HEK293 (cell line): ENCODE measurements around the gene TRIM44.

ENCODE experiments used
- ATF2 ChIP-seq: fragments of 450-650 bp; formaldehyde crosslinking; IDR thresholded peaks from 2 replicates; pipeline ENCODE4 v1.5.1; 2016; ENCODE audit warnings: missing biosample characterization, missing genetic modification characterization, low read depth
- BCL6B ChIP-seq: fragments of 450-650 bp; formaldehyde crosslinking; IDR thresholded peaks from 2 replicates; pipeline ENCODE4 v1.5.1; 2017; ENCODE audit warnings: missing biosample characterization, missing genetic modification characterization
- CTCF ChIP-seq: fragments of 450-650 bp; formaldehyde crosslinking; IDR thresholded peaks from 2 replicates; pipeline ENCODE4 v1.5.1; 2016; ENCODE audit warnings: missing biosample characterization, missing genetic modification characterization
- GLI4 ChIP-seq: fragments of 450-650 bp; formaldehyde crosslinking; IDR thresholded peaks from 2 replicates; pipeline ENCODE4 v1.5.1; 2016; ENCODE audit warnings: missing biosample characterization, missing genetic modification characterization
- MYNN ChIP-seq: fragments of 450-650 bp; formaldehyde crosslinking; IDR thresholded peaks from 2 replicates; pipeline ENCODE4 v1.5.1; 2016; ENCODE audit warnings: missing biosample characterization, missing genetic modification characterization, borderline replicate concordance
- TRIM28 ChIP-seq: IDR thresholded peaks from 2 replicates; pipeline ENCODE4 v1.6.1; 2011; ENCODE audit warnings: low read length, control low read depth, borderline replicate concordance
- YY1 ChIP-seq: fragments of 450-650 bp; formaldehyde crosslinking; IDR thresholded peaks from 2 replicates; pipeline ENCODE4 v1.5.1; 2018; ENCODE audit warnings: missing biosample characterization, missing genetic modification characterization
- ZBTB11 ChIP-seq: fragments of 450-650 bp; formaldehyde crosslinking; conservative IDR thresholded peaks from 2 replicates; pipeline ENCODE4 v1.5.1; 2016; ENCODE audit warnings: low read depth, missing biosample characterization, missing genetic modification characterization
- ZFP3 ChIP-seq: fragments of 450-650 bp; formaldehyde crosslinking; IDR thresholded peaks from 2 replicates; pipeline ENCODE4 v1.5.1; 2016; ENCODE audit warnings: low read depth, missing biosample characterization, missing genetic modification characterization
- ZNF112 ChIP-seq: fragments of 450-650 bp; formaldehyde crosslinking; IDR thresholded peaks from 2 replicates; pipeline ENCODE4 v1.5.0; 2017; ENCODE audit warnings: missing biosample characterization, missing genetic modification characterization
- ZNF266 ChIP-seq: fragments of 450-650 bp; formaldehyde crosslinking; IDR thresholded peaks from 2 replicates; pipeline ENCODE4 v1.5.1; 2016; ENCODE audit warnings: missing biosample characterization, missing genetic modification characterization, low read depth
- ZNF639 ChIP-seq: fragments of 450-650 bp; formaldehyde crosslinking; IDR thresholded peaks from 2 replicates; pipeline ENCODE4 v1.5.1; 2016; ENCODE audit warnings: missing biosample characterization, missing genetic modification characterization
- ZSCAN5A ChIP-seq: fragments of 450-650 bp; formaldehyde crosslinking; IDR thresholded peaks from 2 replicates; pipeline ENCODE4 v1.5.1; 2016; ENCODE audit warnings: missing biosample characterization, missing genetic modification characterization

- TF ChIP-seq CTCF, result no peak
- no peak for TF ChIP-seq ZFP3 (tag by site-specific recombination)
- TF ChIP-seq MYNN, result no peak
- TF ChIP-seq BCL6B (tag by site-specific recombination), result no peak
- TF ChIP-seq YY1, result no peak
- TF ChIP-seq ZNF112 (tag by site-specific recombination), result no peak
- TF ChIP-seq ZBTB11 (tag by site-specific recombination), result no peak
- TF ChIP-seq ZNF639 (tag by site-specific recombination), result no peak
- no peak for TF ChIP-seq ZSCAN5A (tag by site-specific recombination)
- TF ChIP-seq GLI4 (tag by site-specific recombination), result no peak
- no peak for TF ChIP-seq ATF2 (tag by site-specific recombination)
- no peak for TF ChIP-seq ZNF266 (tag by site-specific recombination)
- no peak for TF ChIP-seq TRIM28
Observed at GRCh38 chr11:35641964-35642363, 20.6 kb upstream of the TRIM44 start.
